Left lung (tissue), 10 donors: ENCODE data around the gene RBMX. TPM values are rescaled to one million over a fixed set of nuclear protein-coding genes. Genes with fewer than 3 reads are reported as not detected.
"Not testable (repeated sequence)": the region's sequence is repeated elsewhere in the genome, so short reads cannot be mapped to it uniquely, and the experiment has no call there.

ENCODE experiments used
- ATAC-seq: fragments of 200-7000 bp; cut with Tn5 transposase; one replicate; pipeline ENCODE4 v1.9.1; 2020; ENCODE audit warnings: moderate library complexity
- DNase-seq, 4 donors: peaks; one replicate each; pipeline ENCODE4 v3.0.0-alpha.2; 2013 to 2020
- H3K27ac ChIP-seq, 2 donors: fragments of 200-600 bp; sonication (generic) in 1 of 2; one replicate each; pipeline versions ENCODE4 v1.5.0 to v1.8.0; 2020 to 2021
- H3K27me3 ChIP-seq, 2 donors: fragments of 200-600 bp; sonication (generic) in 1 of 2; one replicate each; pipeline versions ENCODE4 v1.5.0 to v1.8.0; 2020 to 2021
- H3K36me3 ChIP-seq, 2 donors: fragments of 200-600 bp; sonication (generic) in 1 of 2; one replicate each; pipeline versions ENCODE4 v1.5.0 to v1.8.0; 2020 to 2021
- H3K4me1 ChIP-seq, 2 donors: fragments of 200-600 bp; one replicate each; pipeline ENCODE4 v1.8.0; 2021
- H3K4me3 ChIP-seq, 2 donors: fragments of 200-600 bp; sonication (generic) in 1 of 2; one replicate each; pipeline versions ENCODE4 v1.5.0 to v1.8.0; 2020 to 2021; ENCODE audit warnings: mild to moderate bottlenecking in 1 of 2
- H3K9me3 ChIP-seq, 2 donors: fragments of 200-600 bp; sonication (generic) in 1 of 2; one replicate each; pipeline versions ENCODE4 v1.5.0 to v1.8.0; 2020 to 2021
- CTCF ChIP-seq, 2 donors: fragments of 200-600 bp; sonication (generic) in 1 of 2; IDR thresholded peaks; one replicate each; pipeline versions ENCODE4 v1.5.0 to v1.8.0; 2021; ENCODE audit warnings: antibody characterized with exemption in 2 of 2
- intact Hi-C, 2 donors: fragments of 100-400 bp; cut with DNase I; formaldehyde crosslinking; loops; one replicate each; pipeline versions ENCODE4 v1.11.2 to v1.14.2; 2022
- polyA plus RNA-seq, 6 donors: library from polyadenylated mRNA; unstranded; fragments of 120-200 nt; gene quantifications; one replicate each; pipeline ENCODE4 v1.2.1, GENCODE V29; 2013; ENCODE audit not compliant: insufficient read length in 6 of 6
- total RNA-seq, 2 donors: library from RNA; stranded (reverse); fragmentation: NEBNext Ultra II Directional; extraction: Animal tissue kit (Norgen Biotek cat#: 25700); gene quantifications; one replicate each; pipeline ENCODE4 v1.2.1, GENCODE V29; 2021
- donor health status: DM: no; HTN: yes; CAD: no.
- donor health status: DM: no; HTN: no; CAD: no.

Gene RBMX
- total and polyA plus RNA-seq, 8 donors, result 102 to 528 (median 432) TPM

GRCh38 chrX:136916827-136917226, 36.3 kb upstream of the RBMX start:
- ATAC-seq (no peak), DNase-seq (no peak)
- Histone ChIP-seq H3K27ac (no peak overlapping the region), H3K4me1 (no peaks in the 10 kb centered on the region), H3K27me3 (no peaks in the 10 kb centered on the region), H3K4me3 (no peak overlapping the region), H3K36me3 (no peaks in the 10 kb centered on the region), H3K9me3 (no peaks in the 10 kb centered on the region)
- TF ChIP-seq CTCF (IDR thresholded peaks at IDR 0.05), result no peak
- intact Hi-C loops, result no loop called here

GRCh38 chrX:136911661-136912060, 31.1 kb upstream of the RBMX start:
- ATAC-seq, DNase-seq, H3K27ac ChIP-seq, H3K36me3 ChIP-seq, intact Hi-C loops, H3K4me1 ChIP-seq, H3K4me3 ChIP-seq, H3K27me3 ChIP-seq, H3K9me3 ChIP-seq: not testable (repeated sequence)

- TF ChIP-seq CTCF (IDR thresholded peaks at IDR 0.05), result no peak
- no peaks in the 10 kb centered on the region for H3K36me3 ChIP-seq
- H3K27ac ChIP-seq, result no peak overlapping the region
- peaks cover 0 to 7% of the 10 kb centered on the region in 2 donors for H3K4me1 ChIP-seq
- ATAC-seq (no peak), DNase-seq (no peak)
- no peaks in the 10 kb centered on the region for H3K9me3 ChIP-seq
- peak overlapping the region in 1 of 2 donors; percentile 72 for H3K4me3 ChIP-seq
- H3K27me3 ChIP-seq, result no peaks in the 10 kb centered on the region
- intact Hi-C loops, result no loop called here
Observed at GRCh38 chrX:136911253-136911652, 30.7 kb upstream of the RBMX start.

GRCh38 chrX:136910565-136911035, 30.1 kb upstream of the RBMX start:
- H3K4me3 ChIP-seq, result peak overlapping the region in 1 of 2 donors; percentile 72

GRCh38 chrX:136909706-136910564, 29.4 kb upstream of the RBMX start:
- TF ChIP-seq CTCF (IDR thresholded peaks at IDR 0.05), result no peak
- intact Hi-C loops, result no loop called here
- DNase-seq (peak in 3 of 4 donors; percentile 85 to 95 (median 89)), ATAC-seq (peak; percentile 88)
- H3K4me3 ChIP-seq, result peak overlapping the region; percentile 60 to 72
- H3K27me3 ChIP-seq, result no peaks in the 10 kb centered on the region
- H3K4me1 ChIP-seq, result peaks cover 0 to 7% of the 10 kb centered on the region in 2 donors
- H3K9me3 ChIP-seq, result no peaks in the 10 kb centered on the region
- H3K36me3 ChIP-seq, result no peaks in the 10 kb centered on the region
- H3K27ac ChIP-seq, result peak overlapping the region; percentile 82 to 87

More at GRCh38 chrX:136910565-136911035, 30.1 kb upstream of the RBMX start:
- ATAC-seq, result no peak
- intact Hi-C loops, result no loop called here
- Histone ChIP-seq H3K27me3 (no peaks in the 10 kb centered on the region), H3K36me3 (no peaks in the 10 kb centered on the region), H3K9me3 (no peaks in the 10 kb centered on the region), H3K4me1 (peaks cover 0 to 7% of the 10 kb centered on the region in 2 donors), H3K27ac (peak overlapping the region in 1 of 2 donors; percentile 87)
- DNase-seq, result peak in 1 of 4 donors; percentile 10
- no peak for TF ChIP-seq CTCF (IDR thresholded peaks at IDR 0.05)
